ENCODE data around the gene SYDE2.

- TF ChIP-seq CTCF (IDR thresholded peaks at IDR 0.05; ENCODE audit: low read depth, low read length, poor library complexity, severe bottlenecking) (no peak), EZH2phosphoT487 (IDR thresholded peaks at IDR 0.05; ENCODE audit: borderline replicate concordance, low read length) (no peak)
Measured at GRCh38 chr1:85116856-85117255, 84.0 kb downstream of the SYDE2 start.

Measured in DOHH2 (cell line).